Measurements from ENCODE around the gene MECP2.

The MECP2 gene

DNA sequence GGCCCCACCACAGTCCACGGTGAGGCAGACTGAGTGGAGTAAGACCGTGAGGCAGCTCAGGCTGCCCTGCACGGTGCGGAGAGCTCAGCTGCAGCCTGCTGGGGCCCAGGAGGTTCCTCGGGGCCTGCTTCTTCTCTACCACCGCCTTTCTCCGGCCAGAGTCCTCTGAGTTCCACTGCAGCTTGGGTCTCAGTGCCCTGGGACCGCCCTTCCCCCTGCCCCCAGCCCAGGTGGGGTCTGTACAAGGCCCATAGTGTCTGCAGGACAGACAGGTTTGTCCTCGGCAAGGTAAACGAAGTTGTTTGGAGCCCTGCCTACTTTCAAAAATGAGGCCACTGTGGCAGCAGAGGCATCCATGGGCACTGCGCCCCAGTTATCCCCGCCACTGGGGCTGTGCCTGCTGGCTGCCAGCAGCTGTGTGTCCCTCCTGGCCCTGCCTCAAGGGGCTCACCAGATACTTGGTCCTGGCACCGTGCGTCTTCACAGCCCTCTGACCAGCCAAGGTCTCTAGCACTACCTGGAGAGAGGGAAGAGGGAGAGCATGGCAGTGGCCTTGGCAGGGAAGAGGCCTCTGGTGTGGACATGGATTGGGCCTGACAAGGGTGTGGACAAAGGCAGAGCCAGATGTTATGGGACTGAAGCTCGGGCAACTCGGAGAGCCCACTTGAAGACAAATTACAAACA, 81.8 kb downstream of the MECP2 start:
- DNase-seq (ENCODE audit: low read depth), result no peak
- TF ChIP-seq, protein P1, sequence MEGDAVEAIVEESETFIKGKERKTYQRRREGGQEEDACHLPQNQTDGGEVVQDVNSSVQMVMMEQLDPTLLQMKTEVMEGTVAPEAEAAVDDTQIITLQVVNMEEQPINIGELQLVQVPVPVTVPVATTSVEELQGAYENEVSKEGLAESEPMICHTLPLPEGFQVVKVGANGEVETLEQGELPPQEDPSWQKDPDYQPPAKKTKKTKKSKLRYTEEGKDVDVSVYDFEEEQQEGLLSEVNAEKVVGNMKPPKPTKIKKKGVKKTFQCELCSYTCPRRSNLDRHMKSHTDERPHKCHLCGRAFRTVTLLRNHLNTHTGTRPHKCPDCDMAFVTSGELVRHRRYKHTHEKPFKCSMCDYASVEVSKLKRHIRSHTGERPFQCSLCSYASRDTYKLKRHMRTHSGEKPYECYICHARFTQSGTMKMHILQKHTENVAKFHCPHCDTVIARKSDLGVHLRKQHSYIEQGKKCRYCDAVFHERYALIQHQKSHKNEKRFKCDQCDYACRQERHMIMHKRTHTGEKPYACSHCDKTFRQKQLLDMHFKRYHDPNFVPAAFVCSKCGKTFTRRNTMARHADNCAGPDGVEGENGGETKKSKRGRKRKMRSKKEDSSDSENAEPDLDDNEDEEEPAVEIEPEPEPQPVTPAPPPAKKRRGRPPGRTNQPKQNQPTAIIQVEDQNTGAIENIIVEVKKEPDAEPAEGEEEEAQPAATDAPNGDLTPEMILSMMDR (IDR thresholded peaks at IDR 0.05; ENCODE audit: low read depth, low read length, missing control alignments), result no peak
- no peak overlapping the region for H3K4me3 ChIP-seq (ENCODE audit: low read depth, low read length)

DNA sequence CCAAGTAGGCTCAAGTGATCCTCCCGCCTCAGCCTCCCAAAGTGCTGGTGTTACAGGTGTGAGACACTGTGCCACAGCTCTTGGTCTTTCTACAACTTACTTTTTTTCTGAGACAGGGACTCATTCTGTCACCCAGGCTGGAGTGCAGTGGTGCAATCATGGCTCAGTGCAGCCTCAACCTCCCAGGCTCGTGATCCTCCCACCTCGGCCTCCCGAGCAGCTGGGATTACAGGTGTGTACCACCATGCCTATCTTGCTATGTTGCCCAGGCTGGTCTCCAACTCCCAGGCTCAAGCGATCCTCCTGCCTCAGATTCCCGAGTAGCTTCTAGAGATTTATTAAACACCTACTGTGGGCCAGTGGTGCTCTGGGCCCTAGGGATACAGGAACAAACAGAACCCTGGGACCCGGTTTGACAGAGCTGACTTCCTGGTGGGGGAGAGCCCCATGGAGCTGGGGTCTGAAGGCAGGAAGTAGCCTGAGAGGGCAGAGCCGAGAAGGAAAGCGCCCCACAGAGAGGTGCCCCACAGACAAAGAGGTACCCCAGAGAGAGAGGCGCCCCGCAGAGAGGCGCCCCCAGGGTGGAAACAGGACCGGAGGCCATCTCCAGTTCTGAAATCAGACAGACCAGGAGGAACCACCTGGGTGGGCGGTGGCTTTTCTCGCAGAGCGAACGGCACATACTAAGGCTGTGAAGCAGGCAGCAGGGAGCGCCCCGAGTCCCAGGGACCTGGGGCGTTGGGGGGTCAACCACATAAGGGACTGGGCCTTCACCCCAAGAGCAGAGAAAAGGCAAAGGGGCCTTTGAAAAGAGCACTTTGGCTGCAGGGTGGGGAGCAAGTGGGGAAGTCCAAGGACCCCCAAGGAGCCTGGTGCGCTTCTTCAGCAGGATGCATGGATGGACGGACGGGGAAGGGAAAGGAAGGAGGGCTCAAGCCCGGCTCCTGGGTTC, 82.8 kb downstream of the MECP2 start:
- TF ChIP-seq, protein P1 (IDR thresholded peaks at IDR 0.05; ENCODE audit: low read depth, low read length, missing control alignments), result no peak
- no peak overlapping the region for H3K4me3 ChIP-seq (ENCODE audit: low read depth, low read length)
- DNase-seq (ENCODE audit: low read depth), result no peak

DNA sequence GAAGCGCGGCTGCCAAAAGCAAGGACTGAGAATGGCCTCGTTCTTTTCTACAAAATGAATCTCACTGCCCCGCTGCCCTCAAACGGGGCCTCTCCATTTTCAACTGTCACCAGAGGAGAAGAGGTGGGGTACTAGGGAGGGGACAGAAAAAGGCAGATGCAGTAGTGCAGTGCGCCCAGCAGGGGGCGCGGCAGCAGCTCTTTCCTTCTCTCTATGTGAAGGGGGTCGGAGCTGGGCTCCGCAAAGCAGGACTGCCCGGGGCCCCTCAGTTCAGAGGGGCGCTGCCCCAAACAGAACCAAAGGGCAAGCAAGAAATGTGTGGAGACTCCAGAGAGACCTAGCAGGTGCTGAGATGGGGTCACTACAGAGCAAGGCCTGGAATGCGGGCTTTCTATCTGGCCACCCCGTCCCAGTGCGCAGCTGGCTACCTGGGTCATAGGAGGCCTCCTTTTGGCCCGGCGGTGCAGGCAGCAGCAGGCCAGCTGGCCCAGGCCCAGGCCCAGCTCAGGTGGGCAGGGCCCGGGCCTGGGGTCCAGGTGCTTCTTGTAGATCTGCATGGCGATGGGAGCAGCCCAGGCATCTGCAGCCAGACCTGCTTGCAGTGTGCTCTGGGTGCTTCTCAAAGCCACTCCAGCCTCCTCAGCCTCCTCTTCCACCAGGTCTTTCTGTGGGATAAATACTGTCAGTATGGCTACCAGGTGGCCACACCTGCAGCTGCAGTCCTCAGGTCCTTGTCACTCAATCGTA, 83.7 kb downstream of the MECP2 start:
- TF ChIP-seq, protein P1 (IDR thresholded peaks at IDR 0.05; ENCODE audit: low read depth, low read length, missing control alignments), result peak; percentile 88
- no peak for DNase-seq (ENCODE audit: low read depth)
- H3K4me3 ChIP-seq (ENCODE audit: low read depth, low read length), result no peak overlapping the region

DNA sequence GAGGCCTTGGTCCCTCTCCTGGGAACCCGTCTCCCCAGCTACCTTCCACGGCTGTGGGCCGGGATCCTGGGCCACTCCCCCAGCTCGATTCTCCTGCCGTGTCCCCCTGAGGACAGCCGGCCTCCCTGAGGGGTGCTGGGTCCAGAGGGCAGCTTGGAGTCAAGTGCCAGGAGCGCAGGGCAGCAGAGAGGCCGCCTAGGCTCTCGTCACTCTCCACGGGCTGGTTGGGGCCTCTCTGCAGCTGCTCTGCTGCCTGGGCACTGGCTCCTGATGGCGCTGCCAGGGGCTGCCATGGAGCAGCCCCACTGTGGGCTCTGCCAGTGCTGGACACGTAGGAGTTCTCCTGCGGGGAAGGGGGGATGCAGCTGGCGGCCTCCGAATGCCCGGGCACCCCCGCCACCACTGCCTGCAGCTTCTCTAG, 84.5 kb downstream of the MECP2 start:
- DNase-seq (ENCODE audit: low read depth), result no peak
- TF ChIP-seq, protein P1 (IDR thresholded peaks at IDR 0.05; ENCODE audit: low read depth, low read length, missing control alignments), result no peak
- H3K4me3 ChIP-seq (ENCODE audit: low read depth, low read length), result no peak overlapping the region

DNA sequence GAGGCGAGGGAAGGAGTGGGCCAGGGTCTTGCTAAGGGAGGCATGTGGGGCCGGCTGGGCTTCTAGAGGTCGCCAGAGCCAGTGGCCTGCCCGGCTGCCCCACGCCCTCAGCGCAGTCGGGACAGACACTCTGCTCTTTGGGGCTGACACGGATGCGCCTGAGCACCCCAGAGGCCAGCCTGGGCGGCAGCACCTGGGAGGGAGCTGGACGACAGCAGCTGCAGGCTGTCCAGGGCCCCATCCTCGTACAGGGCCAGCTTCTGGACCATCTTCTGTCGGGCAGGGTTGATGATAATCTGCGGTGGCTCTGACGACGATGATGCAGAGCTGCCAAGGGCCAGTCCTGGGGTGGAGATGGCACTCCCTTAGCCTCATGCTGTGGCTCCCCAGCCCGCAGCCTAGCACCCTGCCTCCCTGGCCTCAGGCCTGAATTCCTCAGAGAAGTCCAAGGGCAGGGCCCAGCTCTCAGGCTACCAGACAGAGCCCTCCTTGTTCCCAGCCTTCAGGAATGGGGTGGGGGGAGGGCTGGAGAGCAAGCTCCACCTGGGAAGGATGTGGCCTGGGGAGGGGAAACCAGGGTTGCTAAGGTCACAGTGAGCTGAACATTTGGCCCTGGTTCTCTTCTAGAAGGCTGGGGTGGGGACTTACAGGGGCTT, 85.1 kb downstream of the MECP2 start:
- H3K4me3 ChIP-seq (ENCODE audit: low read depth, low read length), result no peak overlapping the region
- TF ChIP-seq, protein P1 (IDR thresholded peaks at IDR 0.05; ENCODE audit: low read depth, low read length, missing control alignments), result no peak
- no peak for DNase-seq (ENCODE audit: low read depth)

All from GM12864 (cell line).